ENCODE results near the gene ESYT2.

Gene ESYT2

DNA sequence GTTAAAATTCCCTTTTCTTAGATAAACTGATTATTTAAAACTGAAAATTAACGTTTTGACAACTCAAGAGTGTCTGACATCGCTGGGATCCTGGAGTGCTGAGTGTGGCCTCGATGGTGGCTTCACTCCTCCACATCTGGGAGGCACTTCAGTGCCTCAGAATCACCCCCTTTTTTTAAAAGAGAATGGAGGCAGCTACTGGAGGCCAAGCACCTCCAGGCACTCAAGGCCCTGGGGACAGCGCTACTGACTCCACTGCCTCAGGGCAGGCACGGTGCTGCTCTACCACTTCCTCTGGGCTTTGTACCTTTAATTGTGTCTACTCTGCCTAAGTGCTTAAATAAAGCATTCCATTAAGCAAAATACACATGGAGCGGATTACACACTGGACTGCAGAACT is 97.5 kb downstream of the ESYT2 start:
- ChIA-PET POLR2A (no interaction called here), CTCF (interaction anchor here (1.6 to 2.4 kb wide), 2 partner anchors 11 to 229 kb away, joined by 3 to 8 read pairs; no protein-coding TSS in a partner anchor)
- TF ChIP-seq CTCF (IDR thresholded peaks at IDR 0.05; ENCODE audit: control extremely low read depth, extremely low read depth, low read depth, missing control alignments), result no peak
- DNase-seq (ENCODE audit: extremely low spot score), result no peak

DNA sequence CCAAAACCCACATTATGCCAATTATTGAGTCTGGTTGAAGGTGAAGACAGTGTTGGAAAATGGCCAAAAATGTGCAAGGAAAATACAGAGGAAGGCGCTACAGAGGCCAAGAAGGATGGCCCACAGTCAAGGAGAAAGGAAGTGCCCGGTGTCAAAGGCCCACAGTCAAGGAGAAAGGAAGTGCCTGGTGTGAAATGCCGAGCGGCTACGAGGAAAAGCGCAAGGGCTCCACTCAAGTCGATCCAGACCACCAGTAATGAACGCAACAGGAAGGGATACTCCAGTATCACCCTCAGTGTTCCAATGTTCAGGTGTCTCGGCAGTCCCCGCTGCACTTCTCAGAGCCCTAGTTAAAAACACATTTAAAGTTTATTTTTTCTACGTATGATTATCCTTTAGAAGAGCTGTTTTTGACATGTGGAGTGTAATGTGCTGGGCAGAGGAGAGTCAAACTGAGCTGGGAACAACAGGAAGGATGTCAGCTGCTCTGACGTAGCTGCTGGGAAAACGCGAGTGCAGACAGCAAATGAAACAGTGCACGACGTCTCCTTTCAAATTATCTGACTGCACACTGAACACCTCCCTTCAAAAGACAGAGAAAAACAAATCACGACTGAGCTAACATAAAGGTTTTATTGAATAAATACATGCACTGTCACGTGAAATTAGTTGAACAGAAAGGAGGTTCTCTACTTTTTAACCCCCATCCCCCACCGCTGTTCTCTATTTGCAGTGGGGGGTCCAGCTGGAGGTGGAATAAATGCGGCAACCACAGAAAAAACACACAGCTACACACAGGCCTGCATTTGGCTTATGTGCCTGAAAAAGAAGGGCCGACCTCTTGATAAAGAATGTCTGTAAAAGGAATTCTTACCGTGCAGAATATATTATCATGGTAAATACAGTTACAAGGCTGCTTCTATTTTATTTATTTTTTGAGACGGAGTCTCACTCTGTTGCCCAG is 98.6 kb downstream of the ESYT2 start:
- CTCF ChIA-PET, result interaction anchor here (1.2 to 1.3 kb wide), 2 partner anchors 12 to 25 kb away, joined by 3 to 5 read pairs; no protein-coding TSS in a partner anchor
- DNase-seq (ENCODE audit: extremely low spot score), result no peak
- no peak for TF ChIP-seq CTCF (IDR thresholded peaks at IDR 0.05; ENCODE audit: control extremely low read depth, extremely low read depth, low read depth, missing control alignments)
- POLR2A ChIA-PET, result no interaction called here

DNA sequence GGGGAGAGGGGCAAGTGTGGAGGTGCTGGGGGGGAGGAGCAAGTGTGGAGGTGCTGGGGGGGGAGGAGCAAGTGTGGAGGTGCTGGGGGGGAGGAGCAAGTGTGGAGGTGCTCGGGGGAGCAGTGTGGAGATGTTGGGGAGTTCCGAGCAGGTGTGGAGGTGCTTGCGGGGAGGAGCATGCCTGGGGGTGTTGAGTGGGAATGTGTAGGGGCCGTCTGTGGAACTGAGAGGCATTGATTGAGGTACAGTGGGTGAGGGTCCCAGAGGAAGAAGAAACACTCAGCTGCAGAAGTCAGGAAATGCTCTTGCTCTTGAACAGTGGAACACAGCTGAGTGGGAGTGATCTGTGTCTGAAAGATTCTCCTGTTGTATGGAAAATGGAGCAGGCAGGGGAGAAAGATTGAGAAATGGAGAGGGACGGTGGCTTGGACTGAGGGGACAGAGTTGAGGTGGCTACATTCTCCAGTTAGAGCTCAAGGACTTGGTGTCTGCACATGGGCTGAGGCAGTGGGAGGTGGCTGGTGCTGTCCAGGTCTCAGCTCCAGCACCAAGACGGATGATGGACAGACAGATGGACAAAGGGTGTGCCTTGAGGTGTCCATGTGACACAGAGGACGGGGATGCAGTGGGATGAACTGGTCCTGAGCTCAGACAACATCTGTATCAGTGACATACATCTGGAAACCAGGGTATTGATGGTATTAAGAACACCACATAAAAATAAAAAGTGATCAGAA is 99.5 kb downstream of the ESYT2 start:
- POLR2A ChIA-PET, result no interaction called here
- DNase-seq (ENCODE audit: extremely low spot score), result no peak
- CTCF ChIA-PET, result interaction anchor here (1.2 to 1.3 kb wide), 2 partner anchors 11 to 24 kb away, joined by 3 to 5 read pairs; no protein-coding TSS in a partner anchor
- TF ChIP-seq CTCF (IDR thresholded peaks at IDR 0.05; ENCODE audit: control extremely low read depth, extremely low read depth, low read depth, missing control alignments), result no peak

DNA sequence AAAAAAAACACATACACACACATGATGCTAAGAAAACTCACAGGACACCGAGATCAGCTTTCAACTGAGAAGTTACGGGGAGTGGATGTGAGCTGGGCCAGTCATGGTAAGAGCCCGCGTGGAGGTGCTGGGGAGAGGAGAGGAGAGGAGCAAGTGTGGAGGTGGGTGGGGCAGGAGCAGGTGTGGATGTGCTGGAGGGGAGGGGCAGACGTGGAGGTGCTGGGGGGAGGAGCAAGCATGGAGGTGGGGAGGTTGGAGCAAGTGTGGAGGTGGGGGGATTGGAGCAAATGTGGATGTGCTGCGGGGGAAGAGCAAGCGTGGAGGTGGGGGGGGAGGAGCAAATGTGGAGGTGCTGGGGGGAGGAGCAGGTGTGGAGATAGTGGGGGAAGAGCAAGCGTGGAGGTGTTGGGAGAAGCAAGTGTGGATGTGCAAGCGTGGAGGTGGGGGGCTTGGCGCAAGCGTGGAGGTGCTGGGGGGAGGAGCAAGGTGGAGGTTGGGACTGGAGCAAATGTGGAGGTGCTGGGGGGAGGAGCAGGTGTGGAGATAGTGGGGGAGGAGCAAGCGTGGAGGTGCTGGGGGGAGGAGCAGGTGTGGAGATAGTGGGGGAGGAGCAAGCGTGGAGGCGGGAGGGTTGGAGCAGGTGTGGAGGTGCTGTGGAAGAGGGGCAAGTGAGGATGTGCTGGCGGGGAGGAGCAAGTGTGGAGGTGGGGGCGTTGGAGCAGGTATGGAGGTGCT is 100.2 kb downstream of the ESYT2 start:
- no peak for DNase-seq (ENCODE audit: extremely low spot score)
- ChIA-PET CTCF (no interaction called here), POLR2A (no interaction called here)
- no peak for TF ChIP-seq CTCF (IDR thresholded peaks at IDR 0.05; ENCODE audit: control extremely low read depth, extremely low read depth, low read depth, missing control alignments)

GRCh38 chr7:158727690-158728089 is 101.6 kb downstream of the ESYT2 start:
- no peak for DNase-seq (ENCODE audit: extremely low spot score)
- no peak for TF ChIP-seq CTCF (IDR thresholded peaks at IDR 0.05; ENCODE audit: control extremely low read depth, extremely low read depth, low read depth, missing control alignments)
- CTCF ChIA-PET, result interaction anchor here (1.7 kb wide), 1 partner anchor 10 kb away, joined by 4 read pairs; no protein-coding TSS in a partner anchor
- POLR2A ChIA-PET, result no interaction called here
